HEK293T (cell line): ENCODE data around the gene C1QTNF8.

ENCODE experiments used
- CTCF ChIA-PET: fragments of 350-600 bp; formaldehyde crosslinking; extraction: SDS; loops from one replicate; lab custom pipeline; 2021; ENCODE audit warnings: antibody characterized with exemption, inconsistent platforms; lab: Yijun Ruan, JAX
- POLR2A ChIA-PET: fragments of 350-600 bp; formaldehyde crosslinking; extraction: SDS; loops from one replicate; lab custom pipeline; 2020; ENCODE audit warnings: antibody characterized with exemption, inconsistent platforms; lab: Yijun Ruan, JAX
- DNase-seq: peaks from one replicate; pipeline ENCODE4 v3.0.0; 2012; ENCODE audit warnings: mixed read lengths; ENCODE audit errors: extremely low spot score
- ARNT ChIP-seq: fragments of 450-650 bp; IDR thresholded peaks from 2 replicates; pipeline ENCODE4 v1.6.1; 2017; ENCODE audit warnings: mild to moderate bottlenecking
- BHLHE40 ChIP-seq: fragments of 450-650 bp; IDR thresholded peaks from 2 replicates; pipeline ENCODE4 v1.6.1; 2016; ENCODE audit warnings: mild to moderate bottlenecking, moderate library complexity, borderline replicate concordance
- CTBP1 ChIP-seq: fragments of 450-650 bp; IDR thresholded peaks from 2 replicates; pipeline ENCODE4 v1.6.1; 2016; ENCODE audit warnings: borderline replicate concordance
- ELF4 ChIP-seq: fragments of 450-650 bp; IDR thresholded peaks from 2 replicates; pipeline ENCODE4 v1.6.1; 2017; ENCODE audit warnings: antibody characterized with exemption
- FOXA1 ChIP-seq: fragments of 450-650 bp; IDR thresholded peaks from 2 replicates; pipeline ENCODE4 v1.6.1; 2016; ENCODE audit warnings: mild to moderate bottlenecking
- FOXK2 ChIP-seq: fragments of 450-650 bp; IDR thresholded peaks from 2 replicates; pipeline ENCODE4 v1.6.1; 2016; ENCODE audit warnings: mild to moderate bottlenecking
- FOXM1 ChIP-seq: fragments of 450-650 bp; IDR thresholded peaks from 2 replicates; pipeline ENCODE4 v1.6.1; 2017; ENCODE audit warnings: mild to moderate bottlenecking, borderline replicate concordance
- HDGF ChIP-seq: fragments of 450-650 bp; IDR thresholded peaks from 2 replicates; pipeline ENCODE4 v1.6.1; 2017; ENCODE audit warnings: antibody characterized with exemption, borderline replicate concordance
- L3MBTL2 ChIP-seq: fragments of 450-650 bp; conservative IDR thresholded peaks from 2 replicates; pipeline ENCODE4 v1.6.1; 2016; ENCODE audit warnings: mild to moderate bottlenecking
- LEF1 ChIP-seq: fragments of 450-650 bp; IDR thresholded peaks from 2 replicates; pipeline ENCODE4 v1.6.1; 2017; ENCODE audit warnings: mild to moderate bottlenecking, borderline replicate concordance
- NFRKB ChIP-seq: fragments of 450-650 bp; IDR thresholded peaks from 2 replicates; pipeline ENCODE4 v1.6.1; 2016; ENCODE audit warnings: mild to moderate bottlenecking, moderate library complexity
- SP1 ChIP-seq: fragments of 450-650 bp; IDR thresholded peaks from 2 replicates; pipeline ENCODE4 v1.6.1; 2017
- SUZ12 ChIP-seq: fragments of 450-650 bp; IDR thresholded peaks from 2 replicates; pipeline ENCODE4 v1.6.1; 2016; ENCODE audit warnings: mild to moderate bottlenecking
- TARDBP ChIP-seq: fragments of 450-650 bp; IDR thresholded peaks from 2 replicates; pipeline ENCODE4 v1.6.1; 2016
- ZNF384 ChIP-seq: fragments of 450-650 bp; IDR thresholded peaks from 2 replicates; pipeline ENCODE4 v1.6.1; 2016
- TF ChIP-seq, protein P1 (sequence below): fragments of 450-650 bp; IDR thresholded peaks from 2 replicates; pipeline ENCODE4 v1.6.1; 2016

C1QTNF8 gene

GRCh38 chr16:1073566-1074378 is 22.3 kb downstream of the C1QTNF8 start:
- no peak for DNase-seq
- CTCF ChIA-PET, result interaction anchor here (1.0 kb wide), 1 partner anchor 17 kb away, joined by 3 read pairs; no protein-coding TSS in a partner anchor
- no peak for TF ChIP-seq ARNT
- no peak for TF ChIP-seq FOXA1
- no peak for TF ChIP-seq NFRKB
- no peak for TF ChIP-seq FOXM1
- TF ChIP-seq HDGF, result no peak
- no peak for TF ChIP-seq ZNF384
- no peak for TF ChIP-seq CTBP1
- TF ChIP-seq ELF4, result no peak
- TF ChIP-seq, protein P1, sequence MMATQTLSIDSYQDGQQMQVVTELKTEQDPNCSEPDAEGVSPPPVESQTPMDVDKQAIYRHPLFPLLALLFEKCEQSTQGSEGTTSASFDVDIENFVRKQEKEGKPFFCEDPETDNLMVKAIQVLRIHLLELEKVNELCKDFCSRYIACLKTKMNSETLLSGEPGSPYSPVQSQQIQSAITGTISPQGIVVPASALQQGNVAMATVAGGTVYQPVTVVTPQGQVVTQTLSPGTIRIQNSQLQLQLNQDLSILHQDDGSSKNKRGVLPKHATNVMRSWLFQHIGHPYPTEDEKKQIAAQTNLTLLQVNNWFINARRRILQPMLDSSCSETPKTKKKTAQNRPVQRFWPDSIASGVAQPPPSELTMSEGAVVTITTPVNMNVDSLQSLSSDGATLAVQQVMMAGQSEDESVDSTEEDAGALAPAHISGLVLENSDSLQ, result no peak
- TF ChIP-seq BHLHE40, result no peak
- no peak for TF ChIP-seq L3MBTL2
- no peak for TF ChIP-seq FOXK2
- no peak for TF ChIP-seq TARDBP
- TF ChIP-seq SUZ12, result no peak
- no peak for TF ChIP-seq SP1
- no peak for TF ChIP-seq LEF1
- POLR2A ChIA-PET, result no interaction called here

DNA sequence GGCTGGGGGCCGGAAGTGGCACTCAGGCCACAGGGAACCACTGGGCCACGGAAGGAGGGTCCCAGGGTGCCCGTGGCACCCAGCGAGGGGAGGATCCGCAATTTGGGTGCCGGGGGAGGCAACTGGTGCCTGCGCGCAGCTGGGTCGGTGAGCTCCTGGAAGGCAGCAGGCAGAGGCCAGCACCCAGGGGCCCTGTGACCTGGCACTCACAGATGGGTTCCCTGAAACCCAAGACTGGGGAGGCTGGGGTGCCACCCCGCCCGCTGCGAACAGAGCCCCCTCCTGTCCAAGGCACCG is 22.8 kb downstream of the C1QTNF8 start:
- DNase-seq, result no peak
- ChIA-PET POLR2A (no interaction called here), CTCF (no interaction called here)
- TF ChIP-seq L3MBTL2 (no peak), ZNF384 (no peak)
- TF ChIP-seq, protein P1, result no peak

DNA sequence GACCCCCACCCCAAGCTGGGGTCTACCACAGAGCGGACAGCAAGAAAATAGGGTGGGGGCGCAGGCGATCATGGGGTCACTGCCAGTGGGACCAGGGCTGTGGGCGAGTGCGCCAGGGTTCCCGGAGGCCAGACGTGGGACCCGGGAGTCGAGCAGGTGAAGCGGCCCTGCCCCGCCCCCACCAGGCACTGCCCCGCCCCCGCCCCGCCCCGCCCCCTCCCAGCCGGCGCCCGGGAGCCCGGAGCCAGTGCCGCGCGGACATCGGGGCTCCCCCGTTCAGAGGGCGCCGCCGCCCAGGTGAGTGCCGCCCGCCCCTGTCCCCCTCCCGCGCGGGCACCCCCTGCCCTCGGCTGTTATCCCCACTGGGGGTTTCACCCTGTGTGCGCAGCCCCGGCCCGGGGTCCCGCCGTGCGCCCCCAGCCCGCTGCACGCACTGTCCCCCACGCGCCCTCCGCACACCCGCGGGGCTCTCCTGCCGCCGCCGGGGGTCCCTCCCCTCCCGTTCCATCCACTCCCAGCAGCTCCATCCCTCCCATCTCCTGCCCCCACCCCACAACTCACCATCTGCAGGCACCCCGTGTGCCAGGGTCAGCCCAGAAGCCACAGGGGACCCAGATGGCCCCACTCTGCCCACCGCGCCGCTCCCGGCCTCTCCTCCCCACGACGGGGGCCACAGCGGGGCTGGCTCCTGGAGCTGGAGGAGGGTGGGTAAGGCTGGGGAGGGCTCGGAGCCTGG is 23.4 kb downstream of the C1QTNF8 start, which contains the start of gene SSTR5:
SSTR5 (plus strand) TSS at position 222 of the 736 bp plus-strand sequence. CDS start 6,122 bp downstream, outside the sequence.
- ChIA-PET POLR2A (no interaction called here), CTCF (no interaction called here)
- no peak for TF ChIP-seq FOXK2
- no peak for TF ChIP-seq L3MBTL2
- no peak for TF ChIP-seq HDGF
- no peak for TF ChIP-seq FOXM1
- no peak for TF ChIP-seq ELF4
- no peak for TF ChIP-seq CTBP1
- TF ChIP-seq LEF1, result no peak
- no peak for TF ChIP-seq SP1
- TF ChIP-seq ZNF384, result no peak
- TF ChIP-seq SUZ12, result no peak
- no peak for TF ChIP-seq ARNT
- TF ChIP-seq, protein P1, result no peak
- TF ChIP-seq NFRKB, result no peak
- TF ChIP-seq BHLHE40, result no peak
- no peak for TF ChIP-seq TARDBP
- TF ChIP-seq FOXA1, result no peak

DNA sequence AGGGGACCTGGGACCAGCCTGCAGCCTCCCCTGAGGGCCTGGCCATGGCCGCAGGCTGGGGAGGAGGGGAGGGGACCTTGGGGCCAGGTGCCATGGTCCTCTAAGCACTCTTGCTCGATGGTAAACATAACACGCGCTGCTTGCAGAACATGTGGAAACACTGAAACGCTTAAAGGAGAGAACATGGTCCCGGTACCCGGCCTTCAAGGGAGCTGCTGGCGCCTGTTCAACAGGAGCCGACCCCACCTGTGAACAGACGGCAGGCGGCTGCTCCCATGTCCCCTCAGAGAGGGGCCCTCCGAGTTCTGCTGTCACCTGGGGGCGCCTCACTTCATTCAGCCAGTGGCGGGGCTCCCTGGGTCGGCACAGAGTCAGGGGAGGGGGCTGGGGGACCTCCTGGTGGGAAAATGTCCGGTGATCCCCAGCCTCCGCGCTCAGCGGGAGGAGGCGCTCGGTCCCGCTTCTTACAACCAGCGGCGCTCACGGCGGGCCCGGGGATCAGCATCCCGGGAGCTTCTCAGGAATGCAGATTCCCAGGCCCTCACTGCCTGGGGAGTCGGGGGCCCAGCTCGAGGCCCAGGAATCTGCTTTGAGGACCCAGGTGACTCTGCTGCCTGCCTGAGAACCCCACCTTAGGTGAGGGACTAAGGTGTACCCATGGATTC is 24.4 kb downstream of the C1QTNF8 start:
- TF ChIP-seq FOXA1 (no peak), TARDBP (no peak), SP1 (no peak)
- CTCF ChIA-PET, result no interaction called here
- no peak for DNase-seq
- POLR2A ChIA-PET, result no interaction called here

More for the DNA sequence above, 23.4 kb downstream of the C1QTNF8 start, which contains the start of gene SSTR5:
- DNase-seq, result no peak

GRCh38 chr16:1070864-1071408 is 25.1 kb downstream of the C1QTNF8 start:
- ChIA-PET CTCF (no interaction called here), POLR2A (no interaction called here)
- no peak for DNase-seq
- TF ChIP-seq LEF1, result no peak
- TF ChIP-seq, protein P1, result no peak
- no peak for TF ChIP-seq ZNF384
- TF ChIP-seq TARDBP, result no peak
- no peak for TF ChIP-seq FOXK2
- no peak for TF ChIP-seq FOXM1
- TF ChIP-seq BHLHE40, result no peak
- TF ChIP-seq HDGF, result no peak
- no peak for TF ChIP-seq FOXA1
- no peak for TF ChIP-seq NFRKB
- no peak for TF ChIP-seq L3MBTL2
